Neural crest cell (in vitro differentiated cells): Measurements from ENCODE around the gene SLC10A1. TPM values are rescaled to one million over a fixed set of nuclear protein-coding genes. Genes with fewer than 3 reads are reported as not detected.
"Not testable (repeated sequence)": the region's sequence is repeated elsewhere in the genome, so short reads cannot be mapped to it uniquely, and the experiment has no call there.

Experiments
- DNase-seq: peaks from one replicate; pipeline ENCODE4 v3.0.0; 2021; ENCODE audit warnings: low read depth, mixed read lengths, low spot score
- H3K27ac Mint-ChIP-seq: one replicate; pipeline ENCODE4 v1.8.0; 2021; ENCODE audit warnings: mild to moderate bottlenecking, mixed read lengths; ENCODE audit not compliant: unreplicated experiment
- H3K27me3 Mint-ChIP-seq: 2 replicates; pipeline ENCODE4 v1.8.0; 2021; ENCODE audit warnings: low read depth, mild to moderate bottlenecking, mixed read lengths
- H3K36me3 Mint-ChIP-seq: 2 replicates; pipeline ENCODE4 v1.8.0; 2021; ENCODE audit warnings: low read depth, mild to moderate bottlenecking, mixed read lengths
- H3K4me1 Mint-ChIP-seq: 2 replicates; pipeline ENCODE4 v1.8.0; 2021; ENCODE audit warnings: mixed read lengths
- H3K4me3 Mint-ChIP-seq: one replicate; pipeline ENCODE4 v1.8.0; 2021; ENCODE audit warnings: mild to moderate bottlenecking, mixed read lengths
- H3K9me3 Mint-ChIP-seq: 2 replicates; pipeline ENCODE4 v1.8.0; 2021; ENCODE audit warnings: mixed read lengths
- total RNA-seq: library from RNA; stranded (reverse); gene quantifications from 2 replicates; pipeline ENCODE4 v1.2.1, GENCODE V29; 2021
- TF ChIP-seq, protein P1 (sequence below): fragments of 200-600 bp; sonication (generic); conservative IDR thresholded peaks from 2 replicates; pipeline ENCODE4 v1.5.0; 2021; ENCODE audit warnings: antibody characterized with exemption, mild to moderate bottlenecking

The SLC10A1 gene
- total RNA-seq, 1 donor from 2014 or later: not detected

GRCh38 chr14:69754487-69754886, 42.6 kb downstream of the SLC10A1 start:
- Mint-ChIP-seq H3K9me3 (no peaks in the 10 kb centered on the region), H3K27ac (no peak overlapping the region), H3K4me1 (no peaks in the 10 kb centered on the region), H3K4me3 (no peak overlapping the region), H3K27me3 (peaks cover 2% of the 10 kb centered on the region), H3K36me3 (no peaks in the 10 kb centered on the region)
- no peak for DNase-seq
- TF ChIP-seq, protein P1, sequence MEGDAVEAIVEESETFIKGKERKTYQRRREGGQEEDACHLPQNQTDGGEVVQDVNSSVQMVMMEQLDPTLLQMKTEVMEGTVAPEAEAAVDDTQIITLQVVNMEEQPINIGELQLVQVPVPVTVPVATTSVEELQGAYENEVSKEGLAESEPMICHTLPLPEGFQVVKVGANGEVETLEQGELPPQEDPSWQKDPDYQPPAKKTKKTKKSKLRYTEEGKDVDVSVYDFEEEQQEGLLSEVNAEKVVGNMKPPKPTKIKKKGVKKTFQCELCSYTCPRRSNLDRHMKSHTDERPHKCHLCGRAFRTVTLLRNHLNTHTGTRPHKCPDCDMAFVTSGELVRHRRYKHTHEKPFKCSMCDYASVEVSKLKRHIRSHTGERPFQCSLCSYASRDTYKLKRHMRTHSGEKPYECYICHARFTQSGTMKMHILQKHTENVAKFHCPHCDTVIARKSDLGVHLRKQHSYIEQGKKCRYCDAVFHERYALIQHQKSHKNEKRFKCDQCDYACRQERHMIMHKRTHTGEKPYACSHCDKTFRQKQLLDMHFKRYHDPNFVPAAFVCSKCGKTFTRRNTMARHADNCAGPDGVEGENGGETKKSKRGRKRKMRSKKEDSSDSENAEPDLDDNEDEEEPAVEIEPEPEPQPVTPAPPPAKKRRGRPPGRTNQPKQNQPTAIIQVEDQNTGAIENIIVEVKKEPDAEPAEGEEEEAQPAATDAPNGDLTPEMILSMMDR: no peak

- TF ChIP-seq, protein P1: no peak
- Mint-ChIP-seq H3K27me3 (peaks cover 2% of the 10 kb centered on the region), H3K4me3 (no peak overlapping the region), H3K36me3 (no peaks in the 10 kb centered on the region), H3K27ac (no peak overlapping the region), H3K9me3 (peaks cover 2% of the 10 kb centered on the region), H3K4me1 (no peaks in the 10 kb centered on the region)
- no peak for DNase-seq
These were observed 43.2 kb downstream of the SLC10A1 start for GRCh38 chr14:69753860-69754259.

DNA sequence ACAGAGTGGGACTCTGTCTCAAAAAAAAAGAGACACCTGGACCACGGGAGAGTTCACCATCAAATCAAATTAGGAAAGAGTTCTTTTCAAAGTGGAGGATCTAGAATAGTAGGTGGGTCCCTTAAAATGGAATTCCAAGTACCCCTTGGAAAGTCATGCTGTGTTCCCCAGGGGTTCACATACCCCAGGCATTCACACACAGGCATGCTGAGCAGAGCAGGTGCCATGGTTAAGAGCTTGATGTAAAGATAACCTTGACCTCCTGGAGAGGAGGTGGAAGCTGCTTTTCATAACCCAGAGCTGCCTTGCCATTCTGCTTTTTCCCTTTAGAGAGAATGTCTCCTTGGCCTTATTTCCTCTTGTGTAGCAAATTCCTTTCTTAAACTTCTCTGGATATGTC, 44.3 kb downstream of the SLC10A1 start:
- H3K9me3 Mint-ChIP-seq: peaks cover 2% of the 10 kb centered on the region
- no peak overlapping the region for H3K4me3 Mint-ChIP-seq
- no peaks in the 10 kb centered on the region for H3K4me1 Mint-ChIP-seq
- peaks cover 2% of the 10 kb centered on the region for H3K27me3 Mint-ChIP-seq
- H3K36me3 Mint-ChIP-seq: no peaks in the 10 kb centered on the region
- TF ChIP-seq, protein P1: no peak
- no peak for DNase-seq
- H3K27ac Mint-ChIP-seq: no peak overlapping the region

DNA sequence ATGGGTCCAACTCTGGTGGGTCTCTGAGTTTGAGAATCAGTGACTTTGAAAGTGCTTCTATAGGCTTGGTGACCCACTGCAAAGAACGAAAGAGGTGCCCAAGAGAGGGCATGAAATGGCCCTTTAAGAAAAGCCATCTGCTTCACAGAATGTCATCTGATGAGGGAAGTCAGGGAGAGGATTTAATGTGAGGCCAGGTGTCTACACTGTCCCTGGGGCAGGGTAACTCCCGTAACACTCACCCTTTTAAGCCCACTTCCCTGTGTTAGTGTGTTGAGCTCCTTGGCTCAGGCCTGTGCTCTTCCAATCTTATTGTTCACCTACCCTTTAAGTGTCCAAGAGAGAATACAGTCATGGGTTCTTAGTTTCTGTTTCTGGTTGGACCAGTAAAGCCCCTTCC, 46.5 kb downstream of the SLC10A1 start:
- no peak for DNase-seq
- H3K9me3 Mint-ChIP-seq: peaks cover 2% of the 10 kb centered on the region
- TF ChIP-seq, protein P1: no peak
- H3K36me3 Mint-ChIP-seq: no peaks in the 10 kb centered on the region
- no peak overlapping the region for H3K4me3 Mint-ChIP-seq
- H3K27ac Mint-ChIP-seq: no peak overlapping the region
- H3K4me1 Mint-ChIP-seq: no peaks in the 10 kb centered on the region
- H3K27me3 Mint-ChIP-seq: peaks cover 2% of the 10 kb centered on the region

DNA sequence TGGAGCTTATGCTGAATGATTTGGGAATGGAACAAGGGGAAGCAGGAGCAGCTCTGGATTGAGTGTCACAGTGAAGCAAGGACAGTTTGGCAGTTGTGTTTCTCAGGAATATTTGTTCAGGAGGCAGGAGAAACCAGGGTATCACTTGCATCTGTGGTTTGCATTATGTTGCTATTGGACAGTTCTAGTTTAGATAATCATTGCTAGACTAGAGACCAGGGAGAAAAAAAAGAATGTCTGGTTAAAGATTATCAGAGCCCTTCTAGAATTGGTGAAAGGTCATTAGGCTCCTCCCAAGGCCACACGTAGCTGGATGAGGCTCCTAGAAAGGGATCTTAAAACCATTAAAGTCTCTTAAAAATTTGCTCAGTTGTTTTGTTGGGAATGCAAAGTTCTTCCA, 47.1 kb downstream of the SLC10A1 start:
- Mint-ChIP-seq H3K27ac (no peak overlapping the region), H3K4me3 (no peak overlapping the region), H3K27me3 (peaks cover 2% of the 10 kb centered on the region), H3K4me1 (no peaks in the 10 kb centered on the region), H3K9me3 (peaks cover 2% of the 10 kb centered on the region), H3K36me3 (no peaks in the 10 kb centered on the region)
- TF ChIP-seq, protein P1: no peak
- no peak for DNase-seq

DNA sequence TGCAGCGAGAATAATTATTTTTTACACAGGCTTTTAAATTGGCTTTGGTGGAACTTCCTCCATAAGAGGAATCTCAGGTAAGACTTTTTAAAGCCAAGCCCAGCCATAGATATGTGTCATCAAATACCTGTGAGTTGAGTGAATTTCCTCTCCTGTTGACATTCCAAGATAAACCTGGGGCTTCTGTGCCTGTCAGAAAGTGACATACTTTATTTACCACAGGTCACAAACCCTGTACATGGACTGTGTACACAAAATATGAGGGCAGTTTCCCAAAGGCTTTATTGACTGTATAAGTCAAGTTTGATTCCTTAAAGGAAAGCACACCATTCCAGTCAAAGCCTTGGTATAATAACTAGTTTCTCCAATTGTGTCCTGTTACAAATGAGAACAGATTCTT, 56.0 kb downstream of the SLC10A1 start:
- no peak for DNase-seq
- Mint-ChIP-seq H3K27ac (no peak overlapping the region), H3K27me3 (peaks cover 2% of the 10 kb centered on the region), H3K4me1 (no peaks in the 10 kb centered on the region), H3K36me3 (peaks cover 3% of the 10 kb centered on the region), H3K9me3 (peaks cover 5% of the 10 kb centered on the region), H3K4me3 (no peak overlapping the region)
- TF ChIP-seq, protein P1: no peak

DNA sequence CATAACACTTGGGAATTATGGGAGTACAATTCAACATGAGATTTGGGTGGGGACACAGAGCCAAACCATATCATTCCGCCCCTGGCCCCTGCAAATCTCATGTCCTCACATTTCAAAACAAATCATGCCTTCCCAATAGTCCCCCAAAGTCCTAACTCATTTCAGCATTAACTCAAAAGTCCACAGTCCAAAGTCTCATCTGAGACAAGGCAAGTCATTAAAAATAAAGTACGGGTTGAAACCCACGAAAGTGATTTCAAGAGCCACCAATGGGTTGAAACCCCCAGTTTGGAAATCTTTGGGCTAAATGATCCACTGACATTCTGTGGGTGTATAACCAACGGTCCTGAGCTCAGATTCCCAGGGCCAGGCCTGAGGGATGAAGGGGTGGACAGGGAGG, 60.6 kb downstream of the SLC10A1 start:
- H3K27me3 Mint-ChIP-seq, DNase-seq, H3K27ac Mint-ChIP-seq, H3K4me3 Mint-ChIP-seq, H3K36me3 Mint-ChIP-seq, H3K9me3 Mint-ChIP-seq, H3K4me1 Mint-ChIP-seq: not testable (repeated sequence)

DNA sequence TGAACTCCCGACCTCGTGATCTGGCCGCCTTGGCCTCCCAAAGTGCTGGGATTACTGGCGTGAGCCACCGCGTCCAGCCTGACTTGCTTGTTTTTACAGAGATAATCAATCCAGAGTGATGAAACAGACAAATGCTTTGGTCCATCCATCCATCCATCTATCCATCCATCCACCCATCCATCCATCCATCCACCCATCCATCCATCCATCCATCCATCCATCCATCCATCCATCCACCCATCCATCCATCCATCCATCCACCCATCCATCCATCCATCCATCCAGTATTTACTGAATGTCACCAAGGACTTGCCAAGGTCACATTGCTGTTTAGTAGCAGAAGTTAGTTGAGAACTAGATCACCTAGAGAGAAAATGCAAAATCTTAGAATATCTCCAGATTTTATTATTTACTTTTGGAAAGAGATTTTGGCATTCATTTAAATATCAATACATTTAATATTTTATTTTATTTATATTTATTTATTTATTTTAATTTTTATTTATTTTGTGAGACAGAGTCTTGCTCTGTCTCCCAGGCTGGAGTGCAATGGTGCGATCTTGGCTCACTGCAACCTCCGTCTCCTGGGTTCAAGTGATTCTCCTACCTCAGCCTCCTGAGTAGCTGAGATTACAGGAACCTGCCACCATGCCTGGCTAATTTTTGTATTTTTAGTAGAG, 65.0 kb downstream of the SLC10A1 start:
- not testable (repeated sequence) for H3K4me3 Mint-ChIP-seq, H3K36me3 Mint-ChIP-seq, DNase-seq, H3K27ac Mint-ChIP-seq, H3K27me3 Mint-ChIP-seq, H3K9me3 Mint-ChIP-seq, H3K4me1 Mint-ChIP-seq
